ENCODE measurements around the gene CATSPERZ.

CATSPERZ gene, protein sequence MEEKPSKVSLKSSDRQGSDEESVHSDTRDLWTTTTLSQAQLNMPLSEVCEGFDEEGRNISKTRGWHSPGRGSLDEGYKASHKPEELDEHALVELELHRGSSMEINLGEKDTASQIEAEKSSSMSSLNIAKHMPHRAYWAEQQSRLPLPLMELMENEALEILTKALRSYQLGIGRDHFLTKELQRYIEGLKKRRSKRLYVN

GRCh38 chr11:64299847-64300648, at the start of gene CATSPERZ:
TSS of gene CATSPERZ (plus strand) at chr11:64300358. CDS start at chr11:64300411, 53 bp downstream.
- no peak for DNase-seq (ENCODE audit: low read depth)

GRCh38 chr11:64250415-64251015, 49.6 kb upstream of the CATSPERZ start:
- no peak for DNase-seq (ENCODE audit: low read depth)

- DNase-seq (ENCODE audit: low read depth), result peak; percentile 61
Measured at GRCh38 chr11:64251016-64251752, 49.0 kb upstream of the CATSPERZ start, which contains the start of gene PLCB3. TSS of gene PLCB3 (plus strand) at chr11:64251530. CDS start at chr11:64251650, 120 bp downstream.

DNA sequence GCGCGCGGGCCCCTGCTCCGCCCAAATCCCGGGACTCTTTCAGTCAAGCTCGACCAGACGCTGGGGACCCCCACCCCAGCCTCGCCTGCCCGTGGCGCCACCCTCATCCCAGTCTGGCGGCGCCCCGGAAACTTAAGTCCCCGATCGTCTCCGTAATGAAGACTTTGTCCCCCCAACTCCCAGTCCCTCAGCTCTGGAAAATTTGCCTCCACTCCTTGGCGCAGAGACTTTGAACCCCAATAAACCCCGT, 48.5 kb upstream of the CATSPERZ start:
- DNase-seq (ENCODE audit: low read depth), result no peak

GRCh38 chr11:64252003-64252872, 47.9 kb upstream of the CATSPERZ start:
- no peak for DNase-seq (ENCODE audit: low read depth)

DNA sequence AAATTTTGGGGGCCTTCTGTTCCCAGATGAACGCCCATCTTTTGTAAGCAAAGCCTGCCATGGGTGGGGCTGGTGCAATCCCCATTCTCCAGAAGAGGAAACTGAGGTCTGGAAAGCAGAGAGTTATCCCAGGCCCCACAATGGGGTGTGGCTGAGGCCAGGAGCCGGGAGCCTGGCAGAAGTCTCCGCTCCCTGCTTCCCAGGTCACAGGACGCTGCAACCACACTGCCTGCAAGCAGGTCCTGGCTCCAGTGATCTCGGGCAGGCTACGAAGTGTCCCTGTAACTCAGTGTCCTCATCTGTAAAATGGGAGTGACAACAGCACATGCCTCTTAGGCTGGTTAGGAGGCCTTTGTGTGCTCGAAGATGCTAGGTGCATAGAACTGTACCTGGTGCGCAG, 47.1 kb upstream of the CATSPERZ start:
- no peak for DNase-seq (ENCODE audit: low read depth)

DNA sequence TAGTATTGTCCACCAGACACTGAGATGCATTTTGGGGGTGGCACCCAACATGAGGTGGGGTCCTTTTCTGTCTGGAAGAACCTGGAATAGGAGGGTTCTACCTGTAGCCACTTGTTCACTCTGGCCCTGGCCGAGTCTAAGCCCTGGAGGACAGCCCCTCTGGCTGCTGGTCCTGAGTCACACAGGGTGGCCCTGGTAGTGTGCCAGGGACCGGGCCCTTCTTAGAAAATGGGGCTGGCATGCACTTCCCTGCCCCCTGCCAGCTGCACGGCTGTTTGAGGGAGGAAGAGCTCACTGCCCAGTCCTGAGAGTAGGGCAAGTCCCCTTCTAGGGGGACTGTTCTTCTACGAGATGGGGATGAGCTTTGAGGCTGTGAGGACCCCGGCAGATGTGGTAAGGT, 46.7 kb upstream of the CATSPERZ start:
- no peak for DNase-seq (ENCODE audit: low read depth)

DNA sequence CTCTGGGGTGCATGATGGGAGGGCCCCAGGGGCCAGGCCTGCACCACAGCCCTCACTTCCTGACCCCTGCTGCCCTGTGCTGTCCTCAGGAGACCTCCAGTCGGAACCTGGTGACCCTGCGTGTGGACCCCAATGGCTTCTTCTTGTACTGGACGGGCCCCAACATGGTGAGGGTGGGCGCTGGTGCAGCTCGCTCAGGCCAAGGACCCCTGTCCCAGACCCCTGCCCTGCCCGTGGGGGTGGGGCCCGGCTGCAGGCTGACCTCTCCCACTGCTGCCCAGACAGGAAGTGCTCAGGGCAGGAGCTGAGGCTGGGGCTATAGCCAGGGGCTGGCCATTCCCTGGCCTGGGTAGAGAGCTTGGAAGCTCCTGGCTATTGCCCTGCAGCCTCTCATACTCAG, 45.8 kb upstream of the CATSPERZ start:
- DNase-seq (ENCODE audit: low read depth), result no peak

- no peak for DNase-seq (ENCODE audit: low read depth)
Measured at GRCh38 chr11:64255135-64256128, 44.7 kb upstream of the CATSPERZ start.

DNA sequence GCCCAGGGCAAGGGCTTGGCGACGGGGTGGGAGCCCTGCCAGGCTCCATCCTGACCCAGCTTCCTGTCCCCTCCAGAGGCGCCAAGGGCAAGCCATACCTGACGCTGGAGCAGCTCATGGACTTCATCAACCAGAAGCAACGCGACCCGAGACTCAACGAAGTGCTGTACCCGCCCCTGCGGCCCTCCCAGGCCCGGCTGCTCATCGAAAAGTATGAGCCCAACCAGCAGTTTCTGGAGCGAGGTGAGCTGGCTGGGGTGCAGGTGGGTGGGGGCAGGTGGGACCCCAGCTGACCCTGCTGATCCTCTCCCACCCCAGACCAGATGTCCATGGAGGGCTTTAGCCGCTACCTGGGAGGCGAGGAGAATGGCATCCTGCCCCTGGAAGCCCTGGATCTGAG, 43.9 kb upstream of the CATSPERZ start:
- no peak for DNase-seq (ENCODE audit: low read depth)

GRCh38 chr11:64258356-64258755, 41.8 kb upstream of the CATSPERZ start:
- DNase-seq (ENCODE audit: low read depth), result no peak

- no peak for DNase-seq (ENCODE audit: low read depth)
Measured at GRCh38 chr11:64258946-64259532, 41.1 kb upstream of the CATSPERZ start.

DNA sequence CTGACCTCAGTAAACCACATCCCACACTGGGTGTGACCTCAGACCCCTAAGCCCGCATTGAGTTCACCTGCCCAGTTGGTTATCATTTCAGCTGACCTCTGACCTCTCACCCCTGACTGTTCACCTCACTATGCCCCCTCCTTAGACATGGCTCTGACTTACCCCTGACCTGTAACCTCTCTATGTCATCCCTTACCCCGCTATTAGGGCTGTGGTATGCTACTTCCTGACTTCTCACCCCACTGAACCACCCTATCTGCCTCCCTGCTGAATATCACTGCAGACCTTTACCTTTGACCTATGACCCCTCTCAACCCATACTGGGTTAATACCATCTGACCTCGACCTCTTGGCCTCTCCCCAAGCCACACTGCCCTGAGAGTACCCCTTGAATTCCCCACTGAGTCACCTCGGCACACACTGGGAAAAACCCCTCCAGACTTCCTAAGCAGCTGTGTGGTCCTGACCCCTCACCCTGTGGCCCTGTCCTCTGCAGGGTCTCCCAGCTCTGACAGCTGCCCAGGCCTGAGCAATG, 40.6 kb upstream of the CATSPERZ start:
- no peak for DNase-seq (ENCODE audit: low read depth)

GRCh38 chr11:64260147-64260708, 39.9 kb upstream of the CATSPERZ start:
- DNase-seq (ENCODE audit: low read depth), result no peak

GRCh38 chr11:64261556-64262080, 38.5 kb upstream of the CATSPERZ start:
- no peak for DNase-seq (ENCODE audit: low read depth)

- no peak for DNase-seq (ENCODE audit: low read depth)
Measured at GRCh38 chr11:64262271-64263002, 37.7 kb upstream of the CATSPERZ start.

- DNase-seq (ENCODE audit: low read depth), result no peak
Measured at GRCh38 chr11:64263021-64263946, 36.9 kb upstream of the CATSPERZ start.
